PC-9 (cell line): ENCODE data around the gene CTBP2. TPM values are rescaled to one million over a fixed set of nuclear protein-coding genes. Genes with fewer than 3 reads are reported as not detected.

Source experiments
- BruUV-seq: library from RNA; stranded (reverse); fragments of 400-500 nt; replicated peaks from 2 replicates; lab custom pipeline; 2021; lab: Mats Ljungman, UMichigan
- CTCF ChIA-PET: fragments of 300-600 bp; sonication (Branson Sonifier 250); formaldehyde crosslinking; loops from one replicate; lab custom pipeline; 2022; ENCODE audit warnings: antibody characterized with exemption; lab: Charles Lee
- POLR2A ChIA-PET: fragments of 300-600 bp; sonication (Branson Sonifier 250); formaldehyde crosslinking; loops from one replicate; lab custom pipeline; 2022; ENCODE audit warnings: antibody characterized with exemption; ENCODE audit not compliant: unreplicated experiment; lab: Charles Lee
- DNase-seq, 2 experiments: peaks; one replicate each; pipeline versions ENCODE4 v3.0.0 to v3.0.0-alpha.2; 2015 to 2022; ENCODE audit warnings: mixed read lengths in 1 of 2
- H2AFZ ChIP-seq: fragments of 200-600 bp; sonication (generic); 2 replicates; pipeline ENCODE4 v1.8.1; 2017; ENCODE audit warnings: antibody characterized with exemption
- H3F3A ChIP-seq: fragments of 200-600 bp; sonication (generic); 2 replicates; pipeline ENCODE4 v1.8.1; 2017; ENCODE audit warnings: antibody characterized with exemption, mild to moderate bottlenecking, low read depth; ENCODE audit not compliant: insufficient read depth
- H3K27ac ChIP-seq: fragments of 200-600 bp; sonication (generic); 2 replicates; pipeline ENCODE4 v1.6.1; 2016; ENCODE audit warnings: mixed run types
- H3K27me3 ChIP-seq: fragments of 200-600 bp; sonication (generic); 2 replicates; pipeline ENCODE4 v1.6.1; 2016; ENCODE audit warnings: low read depth, mixed run types; ENCODE audit not compliant: insufficient read depth
- H3K36me3 ChIP-seq: fragments of 200-600 bp; sonication (generic); 2 replicates; pipeline ENCODE4 v1.6.1; 2016; ENCODE audit warnings: low read depth, mixed run types
- H3K4me1 ChIP-seq: fragments of 200-600 bp; sonication (generic); replicated peaks from 2 replicates; pipeline ENCODE4 v1.6.1; 2016; ENCODE audit warnings: mixed run types; ENCODE audit not compliant: insufficient read depth
- H3K4me2 ChIP-seq: fragments of 200-600 bp; sonication (generic); 2 replicates; pipeline ENCODE4 v1.6.1; 2017; ENCODE audit warnings: mixed run types
- H3K4me3 ChIP-seq: fragments of 200-600 bp; sonication (generic); 2 replicates; pipeline ENCODE4 v1.6.1; 2016; ENCODE audit warnings: mixed run types
- H3K79me2 ChIP-seq: fragments of 200-600 bp; sonication (generic); 2 replicates; pipeline ENCODE4 v1.6.1; 2017; ENCODE audit warnings: low read depth, mixed run types
- H3K9me2 ChIP-seq: fragments of 200-600 bp; sonication (generic); 2 replicates; pipeline ENCODE4 v1.8.1; 2017; ENCODE audit warnings: mild to moderate bottlenecking; ENCODE audit not compliant: insufficient read depth
- H3K9me3 ChIP-seq: fragments of 200-600 bp; sonication (generic); 2 replicates; pipeline ENCODE4 v1.8.1; 2016; ENCODE audit warnings: low read depth; ENCODE audit not compliant: insufficient read depth
- H4K20me1 ChIP-seq: fragments of 200-600 bp; sonication (generic); 2 replicates; pipeline ENCODE4 v1.8.1; 2017; ENCODE audit not compliant: insufficient read depth
- CTCF ChIP-seq: fragments of 200-600 bp; sonication (generic); conservative IDR thresholded peaks from 2 replicates; pipeline ENCODE4 v1.6.1; 2017; ENCODE audit warnings: mixed run types, antibody characterized with exemption, mild to moderate bottlenecking, moderate library complexity
- EZH2 ChIP-seq: fragments of 200-600 bp; sonication (generic); IDR thresholded peaks from 2 replicates; pipeline ENCODE4 v1.8.0; 2017; ENCODE audit warnings: antibody characterized with exemption, low read depth
- intact Hi-C: fragments of 100-400 bp; cut with micrococcal nuclease; formaldehyde crosslinking; loops from one replicate; pipeline ENCODE4 v1.10.0; 2022; ENCODE audit not compliant: unreplicated experiment
- total RNA-seq: library from RNA; stranded (reverse); gene quantifications from 2 replicates; pipeline ENCODE4 v1.2.3, GENCODE V29; 2021

The CTBP2 gene
- total RNA-seq, 1 experiment from 2014 or later = 60.5 TPM

GRCh38 chr10:125071008-125071407 is 89.4 kb downstream of the CTBP2 start:
- ChIA-PET CTCF (no interaction called here), POLR2A (no interaction called here)
- H3K9me2 ChIP-seq = no peaks in the 10 kb centered on the region
- H3K4me2 ChIP-seq = no peak overlapping the region
- intact Hi-C loops = no loop called here
- H3K27me3 ChIP-seq = no peaks in the 10 kb centered on the region
- H3K4me1 ChIP-seq = peaks cover 17% of the 10 kb centered on the region
- no TSS peak for BruUV-seq
- TF ChIP-seq EZH2 = no peak
- TF ChIP-seq CTCF = no peak
- H3K4me3 ChIP-seq = no peak overlapping the region
- H2AFZ ChIP-seq = no peak overlapping the region
- H3K27ac ChIP-seq = no peak overlapping the region
- H3F3A ChIP-seq = peaks cover 12% of the 10 kb centered on the region
- no peak for DNase-seq
- peaks cover 86% of the 10 kb centered on the region for H3K79me2 ChIP-seq
- H3K36me3 ChIP-seq = 0 out of 2 replicates have a peak, but pooled peaks cover 6% of the 10 kb centered on the region
- H4K20me1 ChIP-seq = no peaks in the 10 kb centered on the region
- no peaks in the 10 kb centered on the region for H3K9me3 ChIP-seq

DNA sequence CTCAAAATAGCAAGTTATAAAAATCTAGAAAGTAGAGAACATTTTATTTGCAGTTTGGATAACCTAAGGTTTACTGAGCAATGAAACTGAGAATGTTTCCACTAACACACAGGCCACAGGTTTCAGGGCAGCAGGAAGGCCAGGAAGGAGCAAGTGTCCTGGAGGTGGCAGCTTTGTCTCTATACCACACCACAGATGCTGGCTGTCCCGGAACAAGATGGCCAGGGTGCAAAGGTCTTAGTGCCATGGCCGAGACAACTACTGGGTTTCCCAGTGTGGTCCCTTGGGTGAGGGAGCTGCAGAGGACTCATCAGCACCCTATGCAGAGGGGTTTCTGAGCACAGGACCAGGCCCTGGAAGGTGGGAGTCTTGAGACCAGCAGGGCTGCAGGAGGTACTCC is 92.0 kb downstream of the CTBP2 start:
- intact Hi-C loops = no loop called here
- no peak for DNase-seq
- TF ChIP-seq EZH2 (no peak), CTCF (no peak)
- Histone ChIP-seq H4K20me1 (no peaks in the 10 kb centered on the region), H2AFZ (no peak overlapping the region), H3F3A (peaks cover 35% of the 10 kb centered on the region), H3K27ac (no peak overlapping the region), H3K9me3 (no peaks in the 10 kb centered on the region), H3K27me3 (no peaks in the 10 kb centered on the region), H3K4me2 (no peak overlapping the region), H3K36me3 (no peaks in the 10 kb centered on the region), H3K4me3 (no peak overlapping the region), H3K9me2 (no peaks in the 10 kb centered on the region), H3K79me2 (peaks cover 77% of the 10 kb centered on the region), H3K4me1 (peaks cover 39% of the 10 kb centered on the region)
- BruUV-seq = no TSS peak
- POLR2A ChIA-PET = no interaction called here
- CTCF ChIA-PET = no interaction called here

DNA sequence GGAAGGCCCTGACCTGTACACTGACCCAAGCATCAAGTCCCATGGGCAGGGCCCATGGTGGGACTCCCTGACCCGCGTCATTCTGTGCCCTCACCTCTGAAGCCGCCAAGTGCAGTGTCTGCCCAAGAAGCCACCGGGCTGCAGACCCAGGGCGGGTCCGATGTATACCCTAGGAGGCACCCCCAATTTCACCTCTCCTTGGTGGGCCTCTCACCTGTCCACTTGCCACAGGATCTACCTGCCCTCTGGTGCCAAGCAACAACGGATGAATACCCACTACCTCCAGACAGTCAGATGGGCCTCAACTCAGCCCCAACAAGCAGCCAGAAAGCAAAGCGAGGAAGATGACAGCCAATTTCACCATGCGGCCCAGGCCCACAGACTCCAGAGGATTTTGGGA is 92.6 kb downstream of the CTBP2 start:
- no peak for TF ChIP-seq CTCF
- no peak for TF ChIP-seq EZH2
- H3K4me2 ChIP-seq = no peak overlapping the region
- H2AFZ ChIP-seq = no peak overlapping the region
- DNase-seq = no peak
- no peaks in the 10 kb centered on the region for H3K27me3 ChIP-seq
- no peaks in the 10 kb centered on the region for H3K9me3 ChIP-seq
- ChIA-PET POLR2A (no interaction called here), CTCF (no interaction called here)
- H4K20me1 ChIP-seq = no peaks in the 10 kb centered on the region
- BruUV-seq = no TSS peak
- H3K36me3 ChIP-seq = no peaks in the 10 kb centered on the region
- no peak overlapping the region for H3K27ac ChIP-seq
- peaks cover 45% of the 10 kb centered on the region for H3K4me1 ChIP-seq
- no peak overlapping the region for H3K4me3 ChIP-seq
- H3K9me2 ChIP-seq = no peaks in the 10 kb centered on the region
- intact Hi-C loops = no loop called here
- peaks cover 79% of the 10 kb centered on the region for H3K79me2 ChIP-seq
- peaks cover 37% of the 10 kb centered on the region for H3F3A ChIP-seq
